DND-41 (cell line): ENCODE data around the gene PTPRCAP.

Source experiments
- ATAC-seq: fragments of 200-7000 bp; cut with Tn5 transposase; 3 replicates; pipeline ENCODE4 v1.9.1; 2021; ENCODE audit warnings: low read depth; ENCODE audit not compliant: insufficient read depth
- DNase-seq: peaks from one replicate; pipeline ENCODE4 v3.0.0-alpha.2; 2020
- H2AFZ ChIP-seq: 2 replicates; pipeline ENCODE4 v1.6.0; 2012; ENCODE audit warnings: low read depth, low read length
- H3K27ac ChIP-seq: 2 replicates; pipeline ENCODE4 v1.5.1; 2012; ENCODE audit warnings: low read length, inconsistent platforms
- H3K27me3 ChIP-seq: fragments of 200-600 bp; sonication (generic); 2 replicates; pipeline ENCODE4 v1.6.0; 2012; ENCODE audit warnings: low read length, mild to moderate bottlenecking, inconsistent platforms; ENCODE audit not compliant: insufficient read depth, poor library complexity
- H3K36me3 ChIP-seq: 2 replicates; pipeline ENCODE4 v1.5.1; 2012; ENCODE audit warnings: low read length, inconsistent platforms; ENCODE audit not compliant: insufficient read depth
- H3K4me1 ChIP-seq: 2 replicates; pipeline ENCODE4 v1.5.1; 2012; ENCODE audit warnings: mild to moderate bottlenecking, low read length; ENCODE audit not compliant: insufficient read depth
- H3K4me2 ChIP-seq: 2 replicates; pipeline ENCODE4 v1.6.0; 2012; ENCODE audit warnings: mild to moderate bottlenecking, moderate library complexity, low read length, inconsistent platforms; ENCODE audit not compliant: insufficient read depth
- H3K4me3 ChIP-seq, 2 experiments: fragments of 200-600 bp in 1 of 2; shearing (Covaris generic) in 1 of 2; 2 replicates each; pipeline ENCODE4 v1.5.1; 2012 to 2016; ENCODE audit warnings: inconsistent platforms in 2 of 2, low read length in 2 of 2, mild to moderate bottlenecking in 2 of 2, low read depth in 1 of 2, moderate library complexity in 1 of 2
- H3K79me2 ChIP-seq: 2 replicates; pipeline ENCODE4 v1.6.0; 2012; ENCODE audit warnings: low read length, inconsistent platforms; ENCODE audit not compliant: insufficient read depth
- H3K9ac ChIP-seq: 2 replicates; pipeline ENCODE4 v1.6.0; 2012; ENCODE audit warnings: low read depth, mild to moderate bottlenecking, inconsistent platforms, low read length, moderate library complexity
- H3K9me3 ChIP-seq: 2 replicates; pipeline ENCODE4 v1.5.1; 2012; ENCODE audit warnings: low read length, moderate library complexity, mild to moderate bottlenecking, inconsistent platforms; ENCODE audit not compliant: insufficient read depth, severe bottlenecking
- H4K20me1 ChIP-seq: 2 replicates; pipeline ENCODE4 v1.6.0; 2012; ENCODE audit warnings: low read length; ENCODE audit not compliant: insufficient read depth
- EZH2 ChIP-seq: IDR thresholded peaks from 3 replicates; pipeline ENCODE4 v1.6.1; 2012; ENCODE audit warnings: borderline replicate concordance, low read depth, mild to moderate bottlenecking, moderate library complexity, low read length, inconsistent platforms; ENCODE audit not compliant: severe bottlenecking
- TF ChIP-seq, protein P1 (sequence below): IDR thresholded peaks from 2 replicates; pipeline ENCODE4 v1.5.1; 2012; ENCODE audit warnings: borderline replicate concordance, low read length, moderate library complexity, mild to moderate bottlenecking; ENCODE audit not compliant: poor library complexity, severe bottlenecking; ENCODE audit errors: extremely low read depth

The PTPRCAP gene

DNA sequence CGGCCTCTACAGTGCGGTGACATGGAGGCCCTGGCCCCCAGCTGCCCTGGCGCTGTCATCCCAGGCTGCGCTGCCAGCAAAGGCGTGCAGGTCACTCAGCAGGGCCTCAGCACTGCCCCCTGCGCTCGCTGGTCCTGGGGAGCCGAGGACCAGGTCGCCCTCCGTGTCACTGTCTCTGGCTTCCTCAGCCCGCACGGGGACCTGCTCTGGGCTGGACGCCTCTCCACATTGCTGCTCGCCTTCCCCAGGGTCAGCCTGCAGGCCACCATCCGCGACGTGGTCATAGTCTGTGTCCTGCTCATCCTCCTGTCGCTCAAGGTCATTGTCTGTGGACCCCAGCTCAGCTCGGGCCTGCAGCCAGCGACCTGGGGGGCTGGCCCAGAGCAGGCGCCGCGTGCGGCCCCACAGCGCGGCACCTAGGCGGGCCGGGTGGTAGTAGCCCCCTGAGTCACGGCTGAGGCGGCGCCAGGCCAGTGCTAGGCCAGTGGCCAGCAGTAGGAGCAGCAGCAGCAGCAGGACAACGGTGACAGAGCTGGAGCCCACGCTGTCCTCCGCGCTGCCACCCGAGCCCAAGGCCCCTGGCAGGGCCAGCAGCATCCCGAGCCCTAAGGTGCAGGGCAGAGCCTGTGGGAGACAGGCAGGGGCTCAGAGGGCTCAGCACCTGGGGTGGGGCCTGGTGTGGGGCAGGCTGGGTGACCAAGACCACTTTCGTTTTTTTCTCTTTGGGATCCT is 1.6 kb downstream of the PTPRCAP start:
- Histone ChIP-seq H2AFZ (no peak overlapping the region), H3K4me1 (peaks cover 79% of the 10 kb centered on the region), H4K20me1 (peaks cover 57% of the 10 kb centered on the region), H3K9me3 (no peaks in the 10 kb centered on the region), H3K27ac (peak overlapping the region; percentile 100), H3K4me2 (peak overlapping the region; percentile 99), H3K27me3 (no peaks in the 10 kb centered on the region), H3K36me3 (peaks cover 82% of the 10 kb centered on the region), H3K79me2 (peaks cover 89% of the 10 kb centered on the region), H3K4me3 (peak overlapping the region; percentile 85 to 92), H3K9ac (peak overlapping the region; percentile 99)
- DNase-seq (no peak), ATAC-seq (no peak)
- TF ChIP-seq EZH2: no peak
- TF ChIP-seq, protein P1, sequence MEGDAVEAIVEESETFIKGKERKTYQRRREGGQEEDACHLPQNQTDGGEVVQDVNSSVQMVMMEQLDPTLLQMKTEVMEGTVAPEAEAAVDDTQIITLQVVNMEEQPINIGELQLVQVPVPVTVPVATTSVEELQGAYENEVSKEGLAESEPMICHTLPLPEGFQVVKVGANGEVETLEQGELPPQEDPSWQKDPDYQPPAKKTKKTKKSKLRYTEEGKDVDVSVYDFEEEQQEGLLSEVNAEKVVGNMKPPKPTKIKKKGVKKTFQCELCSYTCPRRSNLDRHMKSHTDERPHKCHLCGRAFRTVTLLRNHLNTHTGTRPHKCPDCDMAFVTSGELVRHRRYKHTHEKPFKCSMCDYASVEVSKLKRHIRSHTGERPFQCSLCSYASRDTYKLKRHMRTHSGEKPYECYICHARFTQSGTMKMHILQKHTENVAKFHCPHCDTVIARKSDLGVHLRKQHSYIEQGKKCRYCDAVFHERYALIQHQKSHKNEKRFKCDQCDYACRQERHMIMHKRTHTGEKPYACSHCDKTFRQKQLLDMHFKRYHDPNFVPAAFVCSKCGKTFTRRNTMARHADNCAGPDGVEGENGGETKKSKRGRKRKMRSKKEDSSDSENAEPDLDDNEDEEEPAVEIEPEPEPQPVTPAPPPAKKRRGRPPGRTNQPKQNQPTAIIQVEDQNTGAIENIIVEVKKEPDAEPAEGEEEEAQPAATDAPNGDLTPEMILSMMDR: no peak

DNA sequence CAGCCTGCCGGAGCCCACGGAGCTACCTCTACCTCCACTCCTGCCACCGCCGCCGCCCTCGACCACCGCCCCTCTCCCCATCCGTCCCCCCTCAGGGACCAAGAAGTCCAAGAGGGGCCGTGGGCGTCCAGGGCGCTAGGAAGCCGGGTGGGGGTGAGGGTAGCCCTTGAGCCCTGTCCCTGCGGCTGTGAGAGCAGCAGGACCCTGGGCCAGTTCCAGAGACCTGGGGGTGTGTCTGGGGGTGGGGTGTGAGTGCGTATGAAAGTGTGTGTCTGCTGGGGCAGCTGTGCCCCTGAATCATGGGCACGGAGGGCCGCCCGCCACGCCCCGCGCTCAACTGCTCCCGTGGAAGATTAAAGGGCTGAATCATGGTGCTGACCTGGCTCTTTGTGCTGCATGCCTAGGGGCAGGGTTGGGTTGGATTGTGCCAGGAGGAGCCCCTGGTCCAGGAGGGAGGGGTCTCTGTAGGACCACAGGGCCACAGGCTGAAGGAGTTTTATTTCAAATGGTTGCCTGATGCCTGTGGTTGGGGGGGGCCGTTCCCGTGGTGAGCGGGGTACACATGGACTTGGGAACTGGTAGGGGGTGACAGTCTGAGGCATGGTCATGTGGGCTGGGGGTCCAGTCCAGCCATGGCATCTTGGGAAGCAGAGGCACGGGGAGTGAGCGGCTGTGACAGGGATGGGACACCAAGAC is 2.3 kb downstream of the PTPRCAP start:
- Histone ChIP-seq H3K9me3 (no peaks in the 10 kb centered on the region), H3K9ac (peak overlapping the region; percentile 99), H3K4me1 (peaks cover 84% of the 10 kb centered on the region), H2AFZ (no peak overlapping the region), H4K20me1 (peaks cover 61% of the 10 kb centered on the region), H3K36me3 (peaks cover 87% of the 10 kb centered on the region), H3K4me3 (peak overlapping the region in 1 of 2 experiments; percentile 85; a peak in 2 of 4 replicates), H3K4me2 (peak overlapping the region; percentile 99), H3K79me2 (peaks cover 94% of the 10 kb centered on the region), H3K27me3 (no peaks in the 10 kb centered on the region), H3K27ac (peak overlapping the region; percentile 100)
- TF ChIP-seq EZH2: no peak
- TF ChIP-seq, protein P1: no peak
- DNase-seq (no peak), ATAC-seq (no peak)

DNA sequence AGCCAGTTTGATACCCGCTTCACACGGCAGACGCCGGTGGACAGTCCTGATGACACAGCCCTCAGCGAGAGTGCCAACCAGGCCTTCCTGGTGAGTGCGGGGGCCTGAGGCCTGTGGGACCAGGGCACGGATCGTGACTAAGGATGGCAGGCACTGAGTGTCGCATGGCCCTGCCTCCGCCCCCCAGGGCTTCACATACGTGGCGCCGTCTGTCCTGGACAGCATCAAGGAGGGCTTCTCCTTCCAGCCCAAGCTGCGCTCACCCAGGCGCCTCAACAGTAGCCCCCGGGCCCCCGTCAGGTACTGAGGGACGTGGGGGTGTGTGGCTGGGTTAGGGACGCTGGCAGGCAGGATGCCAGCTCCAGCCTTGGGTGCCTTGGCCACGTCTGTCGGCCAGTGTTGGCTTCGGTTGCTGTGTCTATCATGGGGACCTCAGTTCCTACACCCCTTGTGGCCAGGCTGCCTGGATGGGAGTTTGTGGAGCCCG is 3.0 kb downstream of the PTPRCAP start:
- Histone ChIP-seq H4K20me1 (peaks cover 61% of the 10 kb centered on the region), H2AFZ (no peak overlapping the region), H3K9me3 (no peaks in the 10 kb centered on the region), H3K9ac (no peak overlapping the region; the same call in 1 of the 2 replicates), H3K4me3 (0 out of 4 replicates have a peak overlapping the region, but pooled peaks of 1 of the 2 experiments have one; percentile 4), H3K4me1 (peaks cover 85% of the 10 kb centered on the region), H3K4me2 (peak overlapping the region; percentile 99), H3K79me2 (peaks cover 95% of the 10 kb centered on the region), H3K36me3 (peaks cover 87% of the 10 kb centered on the region), H3K27me3 (no peaks in the 10 kb centered on the region), H3K27ac (peak overlapping the region; percentile 41; the same call in 1 of the 2 replicates)
- TF ChIP-seq, protein P1: no peak
- TF ChIP-seq EZH2: no peak
- no peak for DNase-seq
- no peak for ATAC-seq
